CD4-positive, CD25-positive, alpha-beta regulatory T cell (primary cell): ENCODE data around the gene FNIP2. TPM values are rescaled to one million over a fixed set of nuclear protein-coding genes. Genes with fewer than 3 reads are reported as not detected.
"Not testable (repeated sequence)": the region's sequence is repeated elsewhere in the genome, so short reads cannot be mapped to it uniquely, and the experiment has no call there.

ENCODE experiments used
- ATAC-seq, 2 donors: fragments of 150-1000 bp; cut with Tn5 transposase; one replicate each; pipeline ENCODE4 v1.10.0; 2021; ENCODE audit warnings: low read depth in 2 of 2, moderate number of reproducible peaks in 2 of 2, moderate library complexity in 1 of 2
- DNase-seq, 3 donors: peaks; one replicate each; pipeline versions ENCODE4 v3.0.0 to v3.0.0-alpha.2; 2012 to 2022; ENCODE audit warnings: mixed read lengths in 1 of 3
- H3K27ac ChIP-seq: one replicate; pipeline ENCODE4 v1.7.0; 2013; ENCODE audit warnings: mild to moderate bottlenecking, low read length; ENCODE audit not compliant: insufficient read depth, poor library complexity, severe bottlenecking
- H3K27me3 ChIP-seq: one replicate; pipeline ENCODE4 v1.7.0; 2013; ENCODE audit warnings: low read length; ENCODE audit not compliant: control insufficient read depth, insufficient read depth
- H3K36me3 ChIP-seq: one replicate; pipeline ENCODE4 v1.7.0; 2013; ENCODE audit warnings: mild to moderate bottlenecking, low read length, moderate library complexity; ENCODE audit not compliant: control insufficient read depth, insufficient read depth
- H3K4me1 ChIP-seq: 2 replicates; pipeline ENCODE4 v1.7.0; 2013; ENCODE audit warnings: mild to moderate bottlenecking, low read length; ENCODE audit not compliant: insufficient read depth, control insufficient read depth, poor library complexity, severe bottlenecking
- H3K4me3 ChIP-seq: one replicate; pipeline ENCODE4 v1.7.0; 2013; ENCODE audit warnings: low read depth, mild to moderate bottlenecking, low read length, moderate library complexity
- H3K9me3 ChIP-seq, 2 experiments: 1 replicate in 1 of 2; 2 replicates in 1 of 2; pipeline ENCODE4 v1.7.0; 2013; ENCODE audit warnings: low read length in 2 of 2, mild to moderate bottlenecking in 1 of 2, moderate library complexity in 1 of 2; ENCODE audit not compliant: control insufficient read depth in 2 of 2
- H3K27ac Mint-ChIP-seq, 3 donors: one replicate each; pipeline ENCODE4 v1.8.0; 2020 to 2022; ENCODE audit warnings: mild to moderate bottlenecking in 3 of 3, mixed read lengths in 3 of 3, moderate library complexity in 2 of 3
- H3K27me3 Mint-ChIP-seq: one replicate; pipeline ENCODE4 v1.8.0; 2022; ENCODE audit warnings: mild to moderate bottlenecking, mixed read lengths
- H3K36me3 Mint-ChIP-seq: one replicate; pipeline ENCODE4 v1.8.0; 2020; ENCODE audit warnings: mixed read lengths
- H3K4me1 Mint-ChIP-seq, 4 donors: one replicate each; pipeline ENCODE4 v1.8.0; 2020 to 2022; ENCODE audit warnings: mixed read lengths in 4 of 4, mild to moderate bottlenecking in 1 of 4
- H3K4me3 Mint-ChIP-seq, 4 donors: one replicate each; pipeline ENCODE4 v1.8.0; 2020 to 2022; ENCODE audit warnings: mild to moderate bottlenecking in 4 of 4, mixed read lengths in 4 of 4, moderate library complexity in 3 of 4
- H3K9me3 Mint-ChIP-seq, 7 donors: one replicate each; pipeline ENCODE4 v1.8.0; 2020 to 2022; ENCODE audit warnings: mixed read lengths in 7 of 7, mild to moderate bottlenecking in 3 of 7, moderate library complexity in 2 of 7
- polyA plus RNA-seq, 4 donors: library from polyadenylated mRNA; unstranded; fragments of 300-500 nt; fragmentation: Illumina TruSeq; gene quantifications; one replicate each; pipeline ENCODE4 v1.2.3, GENCODE V29; 2021
- total RNA-seq: library from RNA; stranded (reverse); gene quantifications from one replicate; pipeline ENCODE4 v1.2.3, GENCODE V29; 2022

The FNIP2 gene
- total and polyA plus RNA-seq, 5 donors from 2014 or later, result 1.5 to 8.9 (median 2.3) TPM

DNA sequence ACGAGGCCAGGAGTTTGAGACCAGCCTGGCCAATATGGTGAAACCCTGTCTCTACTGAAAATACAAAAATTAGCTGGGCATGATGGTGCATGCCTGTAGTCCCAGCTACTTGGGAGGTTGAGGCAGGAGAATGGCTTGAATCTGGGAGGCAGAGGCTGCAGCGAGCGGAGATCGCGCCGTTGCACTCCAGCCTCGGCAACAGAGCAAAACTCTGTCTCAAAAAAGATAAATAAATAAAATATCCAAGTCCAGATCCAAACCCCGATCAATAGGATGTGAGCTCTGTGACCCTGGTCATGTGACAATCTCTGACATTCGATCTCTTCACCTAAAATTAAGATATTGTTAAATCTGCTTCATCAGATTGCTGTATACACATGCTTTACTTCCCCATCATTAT lies 187.5 kb downstream of the FNIP2 start:
- H3K4me1 Mint-ChIP-seq, DNase-seq, H3K4me3 Mint-ChIP-seq, H3K4me1 ChIP-seq, H3K27me3 Mint-ChIP-seq, H3K27ac Mint-ChIP-seq, ATAC-seq, H3K36me3 Mint-ChIP-seq, H3K36me3 ChIP-seq, H3K9me3 ChIP-seq, H3K27ac ChIP-seq, H3K4me3 ChIP-seq, H3K27me3 ChIP-seq: not testable (repeated sequence)
- H3K9me3 Mint-ChIP-seq, result peaks cover 0 to 21% (median 0%) of the 10 kb centered on the region in 7 donors

DNA sequence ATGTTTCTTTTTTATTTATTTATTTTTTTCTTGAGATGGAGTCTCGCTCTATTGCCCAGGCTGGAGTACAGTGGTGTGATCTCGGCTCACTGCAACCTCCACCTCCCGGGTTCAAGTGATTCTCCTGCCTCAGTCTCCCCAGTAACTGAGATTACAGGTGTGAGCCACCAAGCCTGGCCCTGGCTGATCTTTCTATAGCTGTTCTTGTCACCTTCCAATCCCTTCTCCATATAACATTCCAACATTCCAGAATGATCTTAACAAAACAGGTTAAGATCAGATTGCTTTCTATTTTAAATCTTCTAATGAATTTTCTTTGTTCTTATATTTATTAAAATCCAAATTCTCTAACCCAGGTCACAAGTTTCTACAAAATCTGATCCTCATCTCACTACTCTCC lies 188.1 kb downstream of the FNIP2 start:
- H3K27me3 Mint-ChIP-seq, H3K36me3 Mint-ChIP-seq, H3K4me1 ChIP-seq, H3K9me3 ChIP-seq, ATAC-seq, H3K4me3 ChIP-seq, H3K4me1 Mint-ChIP-seq, H3K27ac ChIP-seq, DNase-seq, H3K36me3 ChIP-seq, H3K4me3 Mint-ChIP-seq, H3K27me3 ChIP-seq, H3K27ac Mint-ChIP-seq: not testable (repeated sequence)
- peaks cover 0 to 15% (median 0%) of the 10 kb centered on the region in 7 donors for H3K9me3 Mint-ChIP-seq

Other genes with a start within 250 kb of the FNIP2 start
- not detected for gene RXFP1, start 247.1 kb upstream of the FNIP2 start, total RNA-seq
- gene RXFP1, start 247.1 kb upstream of the FNIP2 start, polyA plus RNA-seq, result not detected
- 6.9 TPM for gene C4orf46, start 97.1 kb upstream of the FNIP2 start, total RNA-seq
- 1 to 10 TPM; 4.9 to 7.6 (median 5.1) TPM for gene C4orf46, start 97.1 kb upstream of the FNIP2 start, polyA plus RNA-seq
- 15.9 TPM for gene ETFDH, start 96.7 kb upstream of the FNIP2 start, total RNA-seq
- 10 to 100 TPM in 1 of 4 donors, 1 to 10 TPM in 3; 8.1 to 10.2 (median 9.2) TPM for gene ETFDH, start 96.7 kb upstream of the FNIP2 start, polyA plus RNA-seq
- 18.3 TPM for gene PPID, start 45.6 kb upstream of the FNIP2 start, total RNA-seq
- gene PPID, start 45.6 kb upstream of the FNIP2 start, polyA plus RNA-seq, result 10 to 100 TPM; 44.6 to 50.4 (median 47.1) TPM